Brain microvascular endothelial cell (primary cell): ENCODE measurements around the gene PRR14.

Experiments
- DNase-seq: peaks from one replicate; pipeline ENCODE4 v3.0.0-alpha.2; 2020
- H3K27ac ChIP-seq: fragments of 250-450 bp; sonication (Bioruptor Pico); 2 replicates; pipeline ENCODE4 v1.5.1; 2020; ENCODE audit warnings: mild to moderate bottlenecking, moderate library complexity
- H3K27me3 ChIP-seq: fragments of 250-450 bp; sonication (Bioruptor Pico); replicated peaks from 2 replicates; pipeline ENCODE4 v1.5.1; 2020; ENCODE audit warnings: mild to moderate bottlenecking
- H3K36me3 ChIP-seq: fragments of 250-450 bp; sonication (Bioruptor Pico); replicated peaks from 2 replicates; pipeline ENCODE4 v1.5.1; 2020; ENCODE audit warnings: mild to moderate bottlenecking
- H3K4me3 ChIP-seq: 2 replicates; pipeline ENCODE4 v1.5.1; 2011; ENCODE audit warnings: low read depth, mild to moderate bottlenecking, control low read depth, low read length, moderate library complexity
- CTCF ChIP-seq: IDR thresholded peaks from 2 replicates; pipeline ENCODE4 v1.5.1; 2011; ENCODE audit warnings: low read depth, mild to moderate bottlenecking, moderate library complexity, low read length, control low read depth, inconsistent platforms; ENCODE audit errors: missing control alignments
- in situ Hi-C: cut with HindIII; loops from 2 replicates; pipeline ENCODE4 v1.10.0; 2017; ENCODE audit warnings: low sequenced_read_pairs, low pct_ligation_motif_present

PRR14 gene

GRCh38 chr16:30637944-30638343, 12.8 kb upstream of the PRR14 start:
- Histone ChIP-seq H3K27me3 (no peaks in the 10 kb centered on the region), H3K27ac (no peak overlapping the region), H3K36me3 (no peaks in the 10 kb centered on the region), H3K4me3 (no peak overlapping the region)
- peak; percentile 73 for TF ChIP-seq CTCF
- in situ Hi-C loops, result no loop called here
- peak; percentile 42 for DNase-seq

- TF ChIP-seq CTCF, result no peak
- in situ Hi-C loops, result no loop called here
- DNase-seq, result no peak
- no peaks in the 10 kb centered on the region for H3K27me3 ChIP-seq
- no peak overlapping the region for H3K27ac ChIP-seq
- no peak overlapping the region for H3K4me3 ChIP-seq
- no peaks in the 10 kb centered on the region for H3K36me3 ChIP-seq
Observed at GRCh38 chr16:30641378-30641982, 9.3 kb upstream of the PRR14 start.

GRCh38 chr16:30644334-30644830, 6.4 kb upstream of the PRR14 start:
- no peak for TF ChIP-seq CTCF
- Histone ChIP-seq H3K27ac (no peak overlapping the region), H3K27me3 (no peaks in the 10 kb centered on the region), H3K4me3 (no peak overlapping the region), H3K36me3 (no peaks in the 10 kb centered on the region)
- DNase-seq, result no peak
- in situ Hi-C loops, result no loop called here

GRCh38 chr16:30645727-30646126, 5.0 kb upstream of the PRR14 start:
- no peak overlapping the region for H3K4me3 ChIP-seq
- H3K36me3 ChIP-seq, result no peaks in the 10 kb centered on the region
- no peak overlapping the region for H3K27ac ChIP-seq
- DNase-seq, result no peak
- TF ChIP-seq CTCF, result no peak
- no peaks in the 10 kb centered on the region for H3K27me3 ChIP-seq
- in situ Hi-C loops, result no loop called here

GRCh38 chr16:30647274-30647571, 3.5 kb upstream of the PRR14 start:
- Histone ChIP-seq H3K36me3 (no peaks in the 10 kb centered on the region), H3K27me3 (no peaks in the 10 kb centered on the region), H3K4me3 (no peak overlapping the region), H3K27ac (no peak overlapping the region)
- TF ChIP-seq CTCF, result no peak
- in situ Hi-C loops, result no loop called here
- DNase-seq, result no peak

- in situ Hi-C loops, result no loop called here
Observed at GRCh38 chr16:30649725-30650368, 913 bp upstream of the PRR14 start.

More at GRCh38 chr16:30649725-30650368, 913 bp upstream of the PRR14 start:
- no peaks in the 10 kb centered on the region for H3K27me3 ChIP-seq
- peaks cover 10% of the 10 kb centered on the region for H3K36me3 ChIP-seq
- H3K27ac ChIP-seq, result peak overlapping the region; percentile 41
- TF ChIP-seq CTCF, result no peak
- H3K4me3 ChIP-seq, result peak overlapping the region; percentile 52
- DNase-seq, result no peak
